ENCODE data around the gene C19orf33. TPM values are rescaled to one million over a fixed set of nuclear protein-coding genes. Genes with fewer than 3 reads are reported as not detected.

C19orf33 gene
- total RNA-seq, 2 donors from 2014 or later = 2.9 to 13.2 TPM

- Mint-ChIP-seq H3K27me3 (ENCODE audit: insufficient read depth) (peaks cover 23% of the 10 kb centered on the region), H3K9me3 (no peaks in the 10 kb centered on the region), H3K27ac (no peak overlapping the region), H3K36me3 (ENCODE audit: low read depth) (no peaks in the 10 kb centered on the region), H3K4me3 (no peak overlapping the region), H3K4me1 (peaks cover 5% of the 10 kb centered on the region)
- DNase-seq = no peak
- no peak overlapping the region for H3K4me3 ChIP-seq (ENCODE audit: low read length)
- H3K4me1 ChIP-seq (ENCODE audit: control insufficient read depth, insufficient read depth, low read length) = no peaks in the 10 kb centered on the region
- H3K27me3 ChIP-seq (ENCODE audit: control insufficient read depth, insufficient read depth, low read length, poor library complexity, severe bottlenecking) = peaks cover 10% of the 10 kb centered on the region
- no peak for TF ChIP-seq CTCF (conservative IDR thresholded peaks at IDR 0.05)
- H3K27ac ChIP-seq (ENCODE audit: low read depth, low read length) = peak overlapping the region; percentile 57
- 77 to 87% methylated on average over 5 to 9 of the region's 9 CpGs for WGBS, 2 experiments (ENCODE audit: insufficient coverage in 1 of 2, insufficient read length in 1 of 2)
- H3K9me3 ChIP-seq (ENCODE audit: control insufficient read depth, low read length) = no peaks in the 10 kb centered on the region
- no peaks in the 10 kb centered on the region for H3K36me3 ChIP-seq (ENCODE audit: control insufficient read depth, insufficient read depth, low read length)
- H3K9ac ChIP-seq (ENCODE audit: extremely low read depth, low read length, poor library complexity, severe bottlenecking) = no peak overlapping the region
Measured at GRCh38 chr19:38351865-38352395, 47.9 kb downstream of the C19orf33 start.

- H3K4me3 Mint-ChIP-seq = no peak overlapping the region
- 91 to 98% methylated on average over 5 to 8 of the region's 8 CpGs for WGBS, 2 experiments (ENCODE audit: insufficient coverage in 1 of 2, insufficient read length in 1 of 2)
Measured at GRCh38 chr19:38352611-38353010, 48.6 kb downstream of the C19orf33 start.

More at GRCh38 chr19:38352611-38353010, 48.6 kb downstream of the C19orf33 start:
- Mint-ChIP-seq H3K27ac (no peak overlapping the region), H3K4me1 (peaks cover 5% of the 10 kb centered on the region), H3K27me3 (ENCODE audit: insufficient read depth) (peaks cover 26% of the 10 kb centered on the region), H3K9me3 (no peaks in the 10 kb centered on the region), H3K36me3 (ENCODE audit: low read depth) (no peaks in the 10 kb centered on the region)
- TF ChIP-seq CTCF (conservative IDR thresholded peaks at IDR 0.05) = no peak
- H3K27ac ChIP-seq (ENCODE audit: low read depth, low read length) = peak overlapping the region; percentile 57
- H3K27me3 ChIP-seq (ENCODE audit: control insufficient read depth, insufficient read depth, low read length, poor library complexity, severe bottlenecking) = peaks cover 12% of the 10 kb centered on the region
- DNase-seq = no peak
- no peak overlapping the region for H3K4me3 ChIP-seq (ENCODE audit: low read length)
- H3K9ac ChIP-seq (ENCODE audit: extremely low read depth, low read length, poor library complexity, severe bottlenecking) = no peak overlapping the region
- H3K4me1 ChIP-seq (ENCODE audit: control insufficient read depth, insufficient read depth, low read length) = no peaks in the 10 kb centered on the region
- no peaks in the 10 kb centered on the region for H3K36me3 ChIP-seq (ENCODE audit: control insufficient read depth, insufficient read depth, low read length)
- H3K9me3 ChIP-seq (ENCODE audit: control insufficient read depth, low read length) = no peaks in the 10 kb centered on the region

Other genes with a start within 250 kb of the C19orf33 start
- 1 to 10 TPM; 3.3 to 4.5 TPM for gene DPF1, start 80.0 kb upstream of the C19orf33 start, total RNA-seq
- gene PPP1R14A, start 47.9 kb upstream of the C19orf33 start, total RNA-seq = 10 to 100 TPM in 1 of 2 donors, 1 to 10 TPM in 1; 8.6 to 13.8 TPM
- gene SPINT2, start 39.7 kb upstream of the C19orf33 start, total RNA-seq = 100 to 1,000 TPM; 415 to 487 TPM
- 10 to 100 TPM; 68.6 to 74.6 TPM for gene YIF1B, start 11.7 kb downstream of the C19orf33 start, total RNA-seq
- gene KCNK6, start 15.6 kb downstream of the C19orf33 start, total RNA-seq = 1 to 10 TPM; 5.1 to 8.9 TPM
- 1 to 10 TPM; 2.5 to 8.9 TPM for gene CATSPERG, start 31.6 kb downstream of the C19orf33 start, total RNA-seq
- 100 to 1,000 TPM; 168 to 178 TPM for gene PSMD8, start 70.3 kb downstream of the C19orf33 start, total RNA-seq
- 1 to 10 TPM in 1 of 2 donors, under 1 TPM in 1; 0.99 to 2.1 TPM for gene GGN, start 83.8 kb downstream of the C19orf33 start, total RNA-seq
- 1 to 10 TPM; 5.3 to 10.0 TPM for gene SPRED3, start 84.4 kb downstream of the C19orf33 start, total RNA-seq
- gene FAM98C, start 98.8 kb downstream of the C19orf33 start, total RNA-seq = 10 to 100 TPM in 1 of 2 donors, 1 to 10 TPM in 1; 8.6 to 13.7 TPM
- gene RASGRP4, start 122.0 kb downstream of the C19orf33 start, total RNA-seq = under 1 TPM in 1 of 2 donors, not detected in 1; 0.09 TPM
- gene RYR1, start 129.4 kb downstream of the C19orf33 start, total RNA-seq = 1 to 10 TPM in 1 of 2 donors, under 1 TPM in 1; 0.84 to 3.3 TPM